ENCODE measurements around the gene FAM24A.

The FAM24A gene

GRCh38 chr10:122939133-122939855, 28.9 kb downstream of the FAM24A start:
- DNase-seq (ENCODE audit: extremely low read depth, low read depth), result no peak
- H3K4me3 ChIP-seq (replicated peaks; ENCODE audit: low read depth, low read length), result no peak overlapping the region
- TF ChIP-seq, protein P1, sequence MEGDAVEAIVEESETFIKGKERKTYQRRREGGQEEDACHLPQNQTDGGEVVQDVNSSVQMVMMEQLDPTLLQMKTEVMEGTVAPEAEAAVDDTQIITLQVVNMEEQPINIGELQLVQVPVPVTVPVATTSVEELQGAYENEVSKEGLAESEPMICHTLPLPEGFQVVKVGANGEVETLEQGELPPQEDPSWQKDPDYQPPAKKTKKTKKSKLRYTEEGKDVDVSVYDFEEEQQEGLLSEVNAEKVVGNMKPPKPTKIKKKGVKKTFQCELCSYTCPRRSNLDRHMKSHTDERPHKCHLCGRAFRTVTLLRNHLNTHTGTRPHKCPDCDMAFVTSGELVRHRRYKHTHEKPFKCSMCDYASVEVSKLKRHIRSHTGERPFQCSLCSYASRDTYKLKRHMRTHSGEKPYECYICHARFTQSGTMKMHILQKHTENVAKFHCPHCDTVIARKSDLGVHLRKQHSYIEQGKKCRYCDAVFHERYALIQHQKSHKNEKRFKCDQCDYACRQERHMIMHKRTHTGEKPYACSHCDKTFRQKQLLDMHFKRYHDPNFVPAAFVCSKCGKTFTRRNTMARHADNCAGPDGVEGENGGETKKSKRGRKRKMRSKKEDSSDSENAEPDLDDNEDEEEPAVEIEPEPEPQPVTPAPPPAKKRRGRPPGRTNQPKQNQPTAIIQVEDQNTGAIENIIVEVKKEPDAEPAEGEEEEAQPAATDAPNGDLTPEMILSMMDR (IDR thresholded peaks at IDR 0.05; ENCODE audit: low read depth, low read length, missing control alignments), result no peak

- no peak for DNase-seq (ENCODE audit: extremely low read depth, low read depth)
- TF ChIP-seq, protein P1 (IDR thresholded peaks at IDR 0.05; ENCODE audit: low read depth, low read length, missing control alignments), result no peak
- H3K4me3 ChIP-seq (replicated peaks; ENCODE audit: low read depth, low read length), result no peak overlapping the region
Measured at GRCh38 chr10:122939856-122940543, 29.6 kb downstream of the FAM24A start.

DNA sequence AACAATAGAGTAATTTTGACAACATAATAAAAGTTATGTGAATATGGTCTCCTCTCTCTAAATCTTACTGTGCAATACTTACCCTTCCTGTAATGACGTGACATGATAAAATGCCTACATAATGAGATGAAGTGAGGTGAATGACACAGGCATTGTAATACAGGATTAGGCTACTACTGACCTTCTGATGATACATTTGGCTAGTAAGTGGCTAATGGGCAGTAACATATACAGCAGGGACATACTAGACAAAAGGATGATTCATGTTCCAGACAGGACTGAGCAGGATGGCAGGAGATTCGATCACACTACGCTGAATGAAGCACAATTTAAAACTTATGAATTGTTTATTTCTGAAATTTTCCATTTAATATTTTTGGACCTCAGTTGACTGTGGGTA, 38.9 kb downstream of the FAM24A start:
- DNase-seq (ENCODE audit: extremely low read depth, low read depth), result no peak
- TF ChIP-seq, protein P1 (IDR thresholded peaks at IDR 0.05; ENCODE audit: low read depth, low read length, missing control alignments), result no peak
- no peak overlapping the region for H3K4me3 ChIP-seq (replicated peaks; ENCODE audit: low read depth, low read length)

DNA sequence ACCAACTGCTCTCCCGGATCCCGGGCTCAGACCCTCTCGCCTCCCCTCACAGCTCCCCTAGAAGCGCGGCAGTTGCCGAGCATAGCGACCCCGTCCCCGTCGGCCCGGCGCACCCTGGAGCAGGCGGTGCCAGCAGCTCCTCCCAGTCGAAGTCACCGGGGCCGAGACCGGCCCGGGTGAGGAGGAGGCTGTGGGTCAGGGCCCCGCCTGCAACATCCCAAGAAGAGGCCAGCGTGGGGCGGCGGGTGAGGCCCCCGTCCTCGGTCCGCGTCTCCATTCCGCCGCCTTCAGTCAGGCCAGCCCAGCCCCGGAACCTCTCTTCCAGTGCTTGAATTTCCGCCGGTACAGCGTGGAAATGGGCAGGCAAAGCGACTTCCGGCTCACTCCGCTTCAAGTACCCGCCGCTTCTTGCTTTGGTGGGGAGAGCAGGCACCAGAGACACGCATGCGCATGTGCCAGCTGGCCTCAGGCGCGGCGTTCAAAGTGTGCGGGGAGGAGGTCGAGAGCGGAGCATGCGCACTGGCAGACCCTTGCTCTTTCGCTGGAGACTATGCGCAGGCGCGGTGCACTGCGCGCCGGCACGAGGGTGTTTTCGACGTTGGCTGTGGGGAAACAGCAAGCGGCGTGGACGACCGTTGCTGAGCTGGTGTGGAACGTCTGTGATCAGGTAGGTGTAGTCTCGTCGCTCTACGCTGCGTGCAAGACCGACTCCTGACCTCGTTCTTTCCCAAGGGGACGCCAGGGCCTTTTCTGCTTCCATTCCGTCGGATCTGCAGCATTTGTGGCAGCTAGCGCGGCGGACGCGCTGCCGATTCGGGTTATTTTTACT, 43.7 kb downstream of the FAM24A start, which contains the start of gene C10orf88:
Gene C10orf88 (minus strand): TSS at position 326 of the 829 bp plus-strand sequence. CDS start 49 bp downstream, at position 277.
- peak; percentile 96 for DNase-seq (ENCODE audit: extremely low read depth, low read depth)
- TF ChIP-seq, protein P1 (IDR thresholded peaks at IDR 0.05; ENCODE audit: low read depth, low read length, missing control alignments), result no peak
- peak within 1 kb of the TSS; percentile 71 for H3K4me3 ChIP-seq (replicated peaks; ENCODE audit: low read depth, low read length)

DNA sequence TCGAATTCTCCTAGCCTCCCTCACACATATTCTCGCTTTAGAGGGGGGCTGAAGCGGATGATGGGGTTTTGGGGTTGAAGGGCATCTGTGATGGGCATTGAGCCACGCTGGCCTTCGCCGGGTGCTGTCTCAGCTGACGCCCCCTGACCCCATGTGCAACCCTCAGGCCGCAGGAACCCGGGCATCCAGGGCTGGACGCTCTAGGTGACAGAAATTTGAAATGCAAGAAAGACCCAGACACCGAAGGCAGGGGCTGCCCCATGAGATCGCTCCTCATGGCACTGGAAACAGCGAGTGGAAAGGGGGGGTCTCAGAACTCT, 44.3 kb downstream of the FAM24A start:
- peak overlapping the region; percentile 71 for H3K4me3 ChIP-seq (replicated peaks; ENCODE audit: low read depth, low read length)
- TF ChIP-seq, protein P1 (IDR thresholded peaks at IDR 0.05; ENCODE audit: low read depth, low read length, missing control alignments), result no peak
- DNase-seq (ENCODE audit: extremely low read depth, low read depth), result no peak

- TF ChIP-seq, protein P1 (IDR thresholded peaks at IDR 0.05; ENCODE audit: low read depth, low read length, missing control alignments), result no peak
- DNase-seq (ENCODE audit: extremely low read depth, low read depth), result no peak
- H3K4me3 ChIP-seq (replicated peaks; ENCODE audit: low read depth, low read length), result no peak overlapping the region
Measured at GRCh38 chr10:122955892-122956291, 45.5 kb downstream of the FAM24A start.
